T follicular helper cell (primary cell): Measurements from ENCODE around the gene GPR162.

Experiments
- DNase-seq: peaks from one replicate; pipeline ENCODE4 v3.0.0-alpha.2; 2020; ENCODE audit warnings: low read depth
- total RNA-seq, 2 experiments: gene quantifications; one replicate each; lab custom pipeline; 2026; lab: John Stamatoyannopoulos, UW

The GPR162 gene
- total RNA-seq = 0 reads per million in 2 experiments

- no peak for DNase-seq
Measured at GRCh38 chr12:6821591-6822425, at the start of gene GPR162. Gene GPR162, plus strand, starts transcription at chr12:6821821. Its CDS starts 2,078 bp downstream, at chr12:6823899.

- DNase-seq = no peak
Measured at GRCh38 chr12:6772331-6772695, 49.3 kb upstream of the GPR162 start, which contains the start of gene LAG3. Gene LAG3, plus strand, starts transcription at chr12:6772520. Its CDS starts 333 bp downstream, at chr12:6772853.

GRCh38 chr12:6772726-6773589 is 48.7 kb upstream of the GPR162 start:
- DNase-seq = no peak

GRCh38 chr12:6773590-6774351 is 47.9 kb upstream of the GPR162 start:
- no peak for DNase-seq

GRCh38 chr12:6774499-6775062 is 47.0 kb upstream of the GPR162 start:
- no peak for DNase-seq

GRCh38 chr12:6775185-6776174 is 46.1 kb upstream of the GPR162 start:
- DNase-seq = no peak

GRCh38 chr12:6777386-6777785 is 44.2 kb upstream of the GPR162 start:
- no peak for DNase-seq

- DNase-seq = no peak
Measured at GRCh38 chr12:6778217-6778573, 43.4 kb upstream of the GPR162 start.

GRCh38 chr12:6778574-6779550 is 42.8 kb upstream of the GPR162 start:
- DNase-seq = peak; percentile 79

GRCh38 chr12:6779708-6780432 is 41.8 kb upstream of the GPR162 start:
- no peak for DNase-seq

- DNase-seq = no peak
Measured at GRCh38 chr12:6780573-6780972, 41.0 kb upstream of the GPR162 start.

- no peak for DNase-seq
Measured at GRCh38 chr12:6782119-6782518, 39.5 kb upstream of the GPR162 start.

GRCh38 chr12:6782850-6783566 is 38.6 kb upstream of the GPR162 start:
- no peak for DNase-seq

- no peak for DNase-seq
Measured at GRCh38 chr12:6783828-6784227, 37.8 kb upstream of the GPR162 start.

GRCh38 chr12:6784296-6784695 is 37.3 kb upstream of the GPR162 start:
- no peak for DNase-seq

- no peak for DNase-seq
Measured at GRCh38 chr12:6784761-6785160, 36.9 kb upstream of the GPR162 start.

GRCh38 chr12:6786416-6787094 is 35.1 kb upstream of the GPR162 start:
- DNase-seq = peak; percentile 25
